ENCODE results near the gene TGFBR3L.

DNA sequence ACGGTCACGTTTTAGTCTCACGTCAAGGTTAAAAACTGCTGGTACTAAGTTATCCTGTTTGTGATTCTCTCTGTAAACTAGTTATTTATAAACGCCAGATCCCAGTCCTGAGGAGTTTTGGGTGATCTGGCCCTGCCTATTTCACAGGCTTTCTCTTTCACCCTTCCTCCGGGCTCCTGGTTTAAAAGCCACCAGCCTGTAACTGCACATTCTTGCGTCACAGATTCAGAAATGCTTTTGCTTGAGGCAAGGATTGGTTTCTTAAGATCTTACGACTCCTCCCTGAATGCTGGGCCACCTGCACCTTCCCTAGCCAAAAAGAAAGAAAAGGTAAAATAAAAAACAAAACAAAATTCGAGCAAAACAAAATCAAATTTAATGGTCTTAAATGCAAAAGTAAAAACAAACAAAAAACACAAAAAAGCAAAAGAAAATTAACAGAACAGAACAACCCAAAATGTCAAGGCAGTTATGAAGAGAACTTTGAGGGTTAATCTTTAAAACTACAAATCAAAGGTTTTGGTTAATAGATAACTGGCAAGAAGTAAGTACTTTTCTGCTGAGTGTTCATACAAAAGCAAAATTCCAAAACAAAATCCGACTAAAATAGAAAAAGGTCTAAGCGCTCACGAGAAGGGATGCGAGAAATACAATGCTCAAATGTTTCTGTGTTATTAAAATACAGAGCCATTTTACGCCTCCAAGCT, 47.4 kb downstream of the TGFBR3L start:
- TF ChIP-seq, protein P1, sequence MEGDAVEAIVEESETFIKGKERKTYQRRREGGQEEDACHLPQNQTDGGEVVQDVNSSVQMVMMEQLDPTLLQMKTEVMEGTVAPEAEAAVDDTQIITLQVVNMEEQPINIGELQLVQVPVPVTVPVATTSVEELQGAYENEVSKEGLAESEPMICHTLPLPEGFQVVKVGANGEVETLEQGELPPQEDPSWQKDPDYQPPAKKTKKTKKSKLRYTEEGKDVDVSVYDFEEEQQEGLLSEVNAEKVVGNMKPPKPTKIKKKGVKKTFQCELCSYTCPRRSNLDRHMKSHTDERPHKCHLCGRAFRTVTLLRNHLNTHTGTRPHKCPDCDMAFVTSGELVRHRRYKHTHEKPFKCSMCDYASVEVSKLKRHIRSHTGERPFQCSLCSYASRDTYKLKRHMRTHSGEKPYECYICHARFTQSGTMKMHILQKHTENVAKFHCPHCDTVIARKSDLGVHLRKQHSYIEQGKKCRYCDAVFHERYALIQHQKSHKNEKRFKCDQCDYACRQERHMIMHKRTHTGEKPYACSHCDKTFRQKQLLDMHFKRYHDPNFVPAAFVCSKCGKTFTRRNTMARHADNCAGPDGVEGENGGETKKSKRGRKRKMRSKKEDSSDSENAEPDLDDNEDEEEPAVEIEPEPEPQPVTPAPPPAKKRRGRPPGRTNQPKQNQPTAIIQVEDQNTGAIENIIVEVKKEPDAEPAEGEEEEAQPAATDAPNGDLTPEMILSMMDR (IDR thresholded peaks at IDR 0.05; ENCODE audit: extremely low read depth in 1 of 2, insufficient read depth in 1 of 2, low read depth in 1 of 2, low read length in 2 of 2) = no peak
- TF ChIP-seq, protein P2, sequence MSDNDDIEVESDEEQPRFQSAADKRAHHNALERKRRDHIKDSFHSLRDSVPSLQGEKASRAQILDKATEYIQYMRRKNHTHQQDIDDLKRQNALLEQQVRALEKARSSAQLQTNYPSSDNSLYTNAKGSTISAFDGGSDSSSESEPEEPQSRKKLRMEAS (IDR thresholded peaks at IDR 0.05; ENCODE audit: insufficient read depth, insufficient read length) = no peak
- no peak for TF ChIP-seq EZH2 (IDR thresholded peaks at IDR 0.05; ENCODE audit: borderline replicate concordance, low read depth, low read length, severe bottlenecking)
- TF ChIP-seq POLR2A (IDR thresholded peaks at IDR 0.05; ENCODE audit: low read depth, low read length) = no peak
- TF ChIP-seq GATA2 (IDR thresholded peaks at IDR 0.05; ENCODE audit: insufficient read depth, insufficient read length, low read depth, low read length) = no peak
- TF ChIP-seq POLR2AphosphoS5 (IDR thresholded peaks at IDR 0.05; ENCODE audit: insufficient read depth, low read depth, low read length) = no peak
- no peak for TF ChIP-seq FOS (IDR thresholded peaks at IDR 0.05; ENCODE audit: borderline replicate concordance, insufficient read depth, low read length)
- TF ChIP-seq MYC (IDR thresholded peaks at IDR 0.05; ENCODE audit: low read depth, low read length) = no peak
- TF ChIP-seq JUN (IDR thresholded peaks at IDR 0.05; ENCODE audit: borderline replicate concordance, insufficient read depth, insufficient read length, low read depth) = no peak
